SHP77 treated with DMSO at 0.1 percent for 48 hours (cell line): ENCODE data around the gene PTPRT.

Source experiments
- DNase-seq: peaks from one replicate; lab custom pipeline; 2025; lab: John Stamatoyannopoulos, UW

Gene PTPRT

DNA sequence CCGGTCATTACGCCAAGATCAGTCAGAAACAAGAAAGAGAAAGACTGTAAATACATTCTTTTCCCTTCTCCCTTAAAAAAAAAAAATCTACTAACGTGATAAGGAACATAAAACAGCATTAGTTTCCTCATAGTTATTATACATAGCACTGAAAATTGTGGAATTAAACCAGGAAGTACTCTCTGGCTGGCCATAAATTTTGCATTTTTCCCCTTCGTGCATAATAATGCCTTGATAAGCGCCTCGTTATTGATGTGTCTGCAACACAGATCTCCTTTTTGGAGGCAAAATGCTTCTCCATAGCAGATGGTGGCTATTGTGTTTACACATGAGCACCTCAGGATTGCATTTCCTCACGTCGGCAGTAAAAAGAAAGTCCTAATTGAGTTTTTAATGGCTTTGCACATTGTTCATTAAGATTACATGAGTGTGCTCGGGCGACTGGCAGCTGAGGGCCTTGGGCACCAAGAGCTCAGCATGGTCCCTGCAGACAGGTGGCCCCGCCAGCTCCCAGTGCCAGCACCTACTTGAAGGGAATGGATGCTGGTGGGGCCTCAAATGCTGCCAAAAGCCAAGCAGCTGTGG, 394.5 kb downstream of the PTPRT start:
- DNase-seq, result no peak

DNA sequence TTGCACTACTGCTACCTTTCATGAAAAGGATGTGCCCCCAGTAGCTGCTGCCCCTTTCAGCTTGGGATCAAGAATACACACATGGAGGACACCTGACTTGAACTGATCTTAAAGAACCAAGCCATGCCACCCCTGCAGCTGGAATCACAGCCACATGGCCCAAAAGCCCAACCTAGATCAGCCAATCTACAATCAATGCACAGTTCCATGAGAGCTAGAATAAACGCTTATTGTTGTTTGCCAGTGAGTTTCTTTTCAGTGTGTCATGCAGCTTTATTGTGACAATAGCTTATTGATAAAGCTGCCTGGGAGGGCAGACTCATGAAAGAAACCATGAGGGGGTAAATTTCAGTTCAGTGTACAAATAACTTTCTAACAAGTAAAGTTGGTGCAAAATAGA, 397.7 kb downstream of the PTPRT start:
- DNase-seq, result no peak

DNA sequence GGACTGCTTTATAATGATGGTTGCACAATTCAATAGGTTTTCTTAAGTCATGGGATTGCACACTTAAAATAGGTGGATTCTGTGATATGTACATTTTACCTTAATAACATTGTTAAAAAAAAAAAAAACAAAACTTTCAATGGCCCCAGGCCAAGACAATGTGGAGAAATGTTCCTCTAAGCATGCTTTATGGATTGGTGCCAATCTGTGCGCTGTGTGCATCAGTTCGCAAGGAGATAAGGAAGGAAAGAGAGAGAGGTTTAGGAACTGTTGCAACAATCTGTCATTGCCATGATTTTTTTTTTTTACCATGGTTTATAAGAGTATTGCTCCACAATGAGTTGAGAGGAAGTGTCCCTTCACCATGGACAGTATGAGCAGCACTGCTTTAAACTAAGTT, 399.6 kb downstream of the PTPRT start:
- DNase-seq, result no peak

DNA sequence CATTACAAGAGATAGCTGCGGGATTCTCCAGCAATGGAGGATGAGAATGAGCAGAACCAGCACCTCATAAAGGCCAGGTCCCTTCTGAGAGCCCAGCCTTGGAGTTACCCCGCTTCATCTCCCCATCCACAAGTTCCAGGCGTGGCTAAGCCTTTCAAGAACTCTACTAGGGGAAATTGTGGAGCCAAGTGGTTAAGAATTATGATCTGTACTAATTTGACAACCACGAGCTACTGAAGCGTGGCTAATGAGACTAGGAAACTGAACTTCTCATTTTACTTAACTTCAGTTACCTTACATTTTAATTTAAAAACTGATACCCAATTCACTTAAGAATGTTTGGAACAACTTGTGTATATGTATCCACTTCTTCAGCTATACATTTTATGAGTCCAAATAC, 401.0 kb downstream of the PTPRT start:
- DNase-seq, result no peak

DNA sequence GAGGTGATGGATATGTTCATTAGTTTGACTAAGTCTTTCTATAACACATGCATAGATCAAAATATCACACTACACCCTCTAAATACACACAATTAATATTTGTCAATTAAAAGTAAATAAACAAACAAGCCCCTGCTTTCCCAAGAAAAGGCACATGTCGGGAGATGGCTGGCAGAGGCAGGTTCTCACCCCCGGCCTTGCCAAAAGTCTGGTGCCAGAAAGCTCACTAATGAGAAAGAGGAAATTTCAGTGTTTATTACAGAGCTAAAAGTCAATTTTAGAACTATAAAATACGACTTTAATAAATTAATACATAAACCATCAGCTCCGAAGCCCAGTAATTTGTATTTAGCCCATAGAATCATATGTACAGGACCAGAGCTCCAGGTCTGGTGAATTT, 404.7 kb downstream of the PTPRT start:
- DNase-seq, result no peak

DNA sequence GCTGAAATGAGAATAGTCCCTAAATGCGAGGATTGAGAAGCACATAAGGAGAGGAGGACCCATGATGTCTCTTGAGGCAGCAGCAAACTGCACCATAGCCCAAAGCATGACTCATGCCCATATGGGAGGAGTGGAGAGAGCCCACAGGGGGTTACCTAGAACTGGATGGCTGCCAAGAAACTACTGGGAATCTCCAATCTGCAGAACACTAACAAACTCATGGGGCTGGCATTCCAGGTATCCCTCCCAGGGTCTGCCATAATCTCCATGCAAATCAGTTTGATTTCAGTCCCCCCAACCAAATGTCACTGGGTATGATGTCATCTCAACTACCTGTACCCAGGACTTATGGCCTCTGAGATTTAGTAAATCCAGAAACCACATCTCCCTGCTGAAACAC, 410.5 kb downstream of the PTPRT start:
- DNase-seq, result no peak

DNA sequence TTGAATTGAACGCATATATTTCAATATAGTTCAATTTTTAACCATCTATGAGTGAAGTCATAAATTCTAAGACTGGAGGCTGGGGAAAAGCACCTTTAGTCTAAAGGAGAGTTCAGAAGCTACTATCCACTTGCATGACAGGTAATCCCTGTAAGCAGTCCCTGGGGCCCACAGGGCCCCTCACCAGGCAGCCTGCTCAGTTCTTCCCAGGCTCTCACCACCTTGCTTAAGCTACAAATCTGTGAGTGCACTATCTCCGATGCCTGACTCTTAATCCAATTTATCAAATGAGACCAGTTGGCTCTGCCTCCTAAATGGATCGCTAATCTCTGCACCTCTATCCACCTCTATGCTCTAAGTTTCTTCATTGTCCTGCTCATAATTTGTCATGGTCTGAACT, 413.8 kb downstream of the PTPRT start:
- no peak for DNase-seq

DNA sequence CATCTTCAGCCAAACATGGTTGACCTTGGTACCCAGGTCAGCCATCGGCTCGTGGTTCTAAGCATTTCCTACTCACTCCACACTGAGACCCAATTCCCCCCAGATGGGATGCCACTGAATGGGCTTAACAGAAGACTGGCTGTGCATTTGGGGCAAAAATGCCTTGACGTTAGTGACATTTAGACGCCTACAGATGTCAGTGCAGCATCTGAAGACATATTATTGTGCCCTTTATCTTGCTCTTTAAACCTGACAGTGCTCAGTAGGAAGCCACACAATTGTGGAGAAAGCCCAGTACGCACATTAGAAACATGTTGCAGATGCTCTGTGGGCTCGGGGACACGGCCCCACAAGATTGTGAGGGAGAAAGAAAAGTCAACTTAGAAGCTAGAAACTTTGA, 414.7 kb downstream of the PTPRT start:
- no peak for DNase-seq

DNA sequence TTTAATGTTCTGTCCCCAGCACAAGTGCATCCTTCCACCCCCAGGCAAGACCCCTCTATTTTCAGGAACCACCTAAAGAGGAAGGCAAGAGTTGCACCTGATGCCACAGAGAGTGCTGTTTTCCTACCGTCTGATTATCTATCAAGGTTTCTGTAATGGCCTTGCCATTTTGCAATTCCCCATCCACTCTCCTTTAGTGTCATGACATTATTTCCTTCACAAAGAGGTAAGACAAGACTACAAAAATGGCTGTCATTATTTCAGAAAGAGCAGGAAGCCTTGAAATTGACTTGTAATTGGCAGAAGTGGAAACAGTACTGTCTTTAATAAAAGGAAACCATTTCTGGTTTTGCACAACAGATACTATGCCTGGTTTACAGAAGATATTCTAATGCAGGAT, 426.7 kb downstream of the PTPRT start:
- no peak for DNase-seq

DNA sequence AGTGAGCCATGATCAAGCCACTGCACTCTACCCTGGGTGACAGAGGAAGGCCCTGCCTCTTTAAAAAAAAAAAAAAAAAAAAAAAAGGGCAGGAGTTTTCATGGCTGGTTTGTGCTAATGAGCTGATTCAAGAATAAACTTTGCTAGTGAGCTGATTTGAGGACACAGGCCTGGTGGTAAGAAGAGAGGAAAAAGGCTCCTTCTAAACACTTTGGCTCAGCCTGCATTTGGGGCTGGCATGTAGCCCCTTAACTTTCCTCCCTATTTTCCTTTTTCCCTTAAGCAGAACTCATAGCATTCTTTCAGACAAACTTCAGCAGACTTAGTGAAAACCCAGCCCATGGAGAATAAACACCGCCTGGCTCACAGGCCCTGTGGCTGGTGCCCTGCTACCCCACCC, 432.7 kb downstream of the PTPRT start:
- no peak for DNase-seq

DNA sequence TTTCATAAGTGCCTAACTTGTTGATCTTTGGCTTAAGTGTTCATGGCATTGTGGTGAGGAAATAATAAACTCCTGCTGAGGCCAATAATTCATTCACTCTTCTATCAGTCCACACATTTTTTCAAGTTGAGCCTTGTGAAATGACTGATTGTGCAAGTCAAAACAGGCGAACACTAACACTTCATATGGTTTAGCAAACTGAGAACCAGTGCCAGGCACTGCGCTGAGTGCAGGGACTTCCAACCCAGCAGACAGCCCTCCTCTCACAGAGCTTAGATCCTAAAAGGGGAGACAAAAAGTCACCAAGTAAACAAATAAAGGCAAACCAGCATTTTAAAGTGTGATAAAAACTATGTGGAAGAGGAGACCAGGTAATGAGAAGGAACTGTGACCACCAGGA, 435.0 kb downstream of the PTPRT start:
- no peak for DNase-seq

DNA sequence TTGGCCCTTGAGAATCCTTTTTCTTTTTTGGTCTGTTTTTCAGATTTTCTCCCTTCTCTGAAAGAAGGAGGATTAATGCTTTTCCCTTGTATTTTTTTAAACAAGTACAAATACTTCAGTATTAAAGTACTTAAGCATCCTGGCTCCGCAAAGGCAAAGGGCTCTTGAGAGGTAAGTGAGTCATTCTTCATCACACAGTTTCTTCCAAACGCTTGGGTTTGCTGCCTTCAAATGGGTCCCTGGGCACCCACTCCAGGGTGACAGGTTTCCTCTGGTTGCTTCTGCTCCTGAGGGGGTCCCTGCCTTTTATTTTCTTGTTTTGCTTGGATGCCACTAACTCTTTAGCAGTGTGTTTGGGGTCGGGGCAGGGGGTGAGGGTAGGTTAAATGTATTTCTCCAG, 437.1 kb downstream of the PTPRT start:
- DNase-seq, result no peak

DNA sequence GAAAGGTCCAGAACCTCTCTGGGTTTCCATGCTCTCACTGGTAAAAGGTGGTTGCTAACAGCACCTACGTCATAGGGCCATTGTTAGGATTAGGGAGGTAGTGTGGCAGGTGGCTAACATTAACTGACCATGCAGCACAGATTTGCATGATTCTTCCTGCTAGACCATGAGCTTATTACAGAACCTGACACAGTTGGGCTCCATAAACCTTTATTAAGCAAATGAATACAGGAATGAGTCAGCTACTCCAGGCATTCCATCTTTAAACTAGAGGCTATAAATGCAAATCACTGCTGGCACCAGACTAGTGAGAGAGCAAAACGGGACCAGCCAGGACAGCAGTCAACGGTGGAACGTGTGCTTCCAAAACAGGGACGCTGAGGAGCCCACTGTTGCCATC, 440.1 kb downstream of the PTPRT start:
- no peak for DNase-seq

DNA sequence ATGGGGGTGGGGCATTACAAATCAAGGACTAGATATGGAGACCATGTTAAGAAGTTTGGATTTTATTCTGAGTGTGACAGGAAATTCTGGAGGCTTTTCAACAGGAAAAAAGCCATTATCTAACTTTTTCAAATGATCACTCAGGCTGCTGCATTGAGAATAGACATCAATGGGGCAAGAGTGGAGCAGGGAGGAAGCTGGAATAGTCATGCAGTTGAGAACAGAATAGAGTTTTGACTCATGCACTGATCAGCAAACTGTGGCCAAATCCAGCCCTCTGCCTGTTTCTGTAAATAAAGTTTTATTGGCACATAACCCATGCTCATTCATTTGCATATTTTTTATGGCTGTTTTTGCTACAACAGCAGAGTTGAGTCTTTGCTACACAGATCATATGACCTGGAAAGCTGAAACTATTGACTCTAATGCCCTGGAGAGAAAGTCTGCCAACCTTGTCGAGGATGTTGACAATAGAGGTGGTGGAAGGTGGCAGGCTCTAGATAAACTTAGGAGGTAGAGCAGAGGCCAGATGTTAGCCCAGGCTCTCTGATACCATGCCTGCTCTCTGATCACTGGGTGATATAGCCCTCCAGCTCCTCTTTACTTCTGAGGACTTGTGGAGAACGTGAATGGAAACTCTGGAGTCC, 441.8 kb downstream of the PTPRT start:
- no peak for DNase-seq

DNA sequence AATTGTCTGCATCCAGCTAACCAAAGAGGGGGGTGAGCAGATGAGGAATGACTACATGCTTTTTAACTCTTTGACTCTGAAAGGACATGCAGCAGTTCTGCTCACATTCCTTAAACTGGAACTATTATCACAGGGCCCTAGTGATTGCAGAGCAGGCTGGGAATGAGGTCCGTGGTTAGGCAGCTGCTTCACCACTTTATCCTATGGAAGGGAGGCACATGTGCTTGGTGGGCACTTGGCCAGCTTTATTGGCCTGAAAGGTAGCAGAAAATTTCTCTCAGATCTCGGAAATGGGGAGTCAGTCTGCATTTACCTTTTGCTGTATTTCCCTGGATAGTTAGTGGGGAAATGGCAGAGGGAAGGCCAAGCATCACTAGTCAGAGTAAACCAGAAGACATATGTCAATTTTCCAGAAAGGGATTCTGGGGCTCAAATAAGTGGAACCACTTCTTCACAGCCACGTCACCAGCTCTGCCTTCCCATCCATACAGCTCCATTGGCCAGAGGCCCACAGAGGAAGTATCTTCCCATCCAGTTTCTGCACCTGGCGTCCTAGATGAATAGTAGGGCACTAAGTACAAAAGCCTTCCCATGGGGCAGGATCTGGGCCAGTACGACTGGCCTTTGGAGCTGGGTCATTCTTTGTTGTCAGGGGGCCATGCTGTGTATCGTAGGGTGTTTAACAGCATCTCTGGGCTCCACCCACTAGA, 444.8 kb downstream of the PTPRT start:
- DNase-seq, result no peak

DNA sequence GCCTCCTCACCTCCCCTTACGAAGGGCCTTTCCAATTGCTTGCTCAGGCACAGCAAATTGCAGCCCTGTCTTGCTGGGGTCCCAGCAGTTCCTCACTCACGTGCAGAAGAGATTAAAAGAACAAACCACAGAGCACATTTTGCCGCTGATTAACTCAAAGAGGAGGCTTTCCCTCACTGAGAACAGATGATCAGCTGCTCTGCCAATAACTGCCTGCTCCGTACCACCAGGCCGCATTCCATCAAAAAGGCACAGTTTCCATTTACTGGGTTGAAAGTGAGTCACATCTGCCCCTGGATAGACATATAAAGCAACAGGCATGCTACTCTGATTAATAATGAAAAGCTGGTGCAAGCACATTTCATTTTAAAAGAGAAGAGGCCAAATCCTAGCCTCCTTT, 446.8 kb downstream of the PTPRT start:
- no peak for DNase-seq

DNA sequence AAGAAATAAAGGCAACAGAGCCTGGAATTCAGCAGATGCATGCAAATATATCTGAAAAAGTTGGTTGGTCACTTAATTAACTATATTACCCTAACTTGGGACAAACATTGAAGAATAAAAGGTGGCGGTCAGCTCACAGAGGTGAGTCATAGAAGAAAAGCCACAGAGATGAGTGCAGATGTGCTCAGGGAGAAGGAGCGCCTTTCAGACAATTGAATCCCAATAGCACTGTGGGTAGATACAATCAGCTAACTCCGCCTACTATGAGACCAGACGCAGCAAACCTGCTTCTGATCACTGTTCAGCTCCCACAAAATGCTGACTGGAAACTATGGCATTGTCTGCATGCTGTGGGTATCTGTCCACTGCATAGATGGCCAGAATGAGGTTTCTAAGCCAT, 447.8 kb downstream of the PTPRT start:
- no peak for DNase-seq

DNA sequence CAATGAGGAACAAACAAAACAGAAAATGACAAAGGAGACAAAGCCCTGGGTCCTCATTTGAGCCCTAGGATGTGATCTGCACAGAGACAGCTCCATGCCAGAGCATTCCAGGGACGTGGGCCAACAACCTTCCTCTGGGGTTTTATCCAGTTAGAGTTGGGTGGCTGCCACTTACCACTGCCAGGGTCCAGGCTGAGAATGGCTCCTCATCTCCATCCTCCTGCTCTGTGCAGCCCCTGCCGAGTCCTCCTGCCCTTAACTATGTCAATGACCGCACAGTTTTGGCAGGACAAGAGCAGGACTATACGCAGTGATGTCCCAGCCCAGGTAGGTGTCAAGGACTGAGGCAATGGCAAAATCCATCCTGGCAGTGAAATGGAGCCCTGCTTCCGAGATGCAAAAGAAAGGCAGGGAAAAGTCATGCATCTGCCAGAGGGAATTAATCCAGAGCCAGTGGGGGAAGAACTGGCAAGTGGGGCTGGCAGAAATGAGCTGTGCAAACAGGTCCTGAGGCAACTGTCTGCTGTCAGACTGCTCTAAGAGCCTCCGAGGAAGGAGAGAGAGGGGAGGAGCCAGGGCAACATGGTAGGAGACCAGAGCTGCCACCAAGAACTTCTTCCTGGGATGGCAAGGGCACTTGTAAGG, 449.4 kb downstream of the PTPRT start:
- no peak for DNase-seq

DNA sequence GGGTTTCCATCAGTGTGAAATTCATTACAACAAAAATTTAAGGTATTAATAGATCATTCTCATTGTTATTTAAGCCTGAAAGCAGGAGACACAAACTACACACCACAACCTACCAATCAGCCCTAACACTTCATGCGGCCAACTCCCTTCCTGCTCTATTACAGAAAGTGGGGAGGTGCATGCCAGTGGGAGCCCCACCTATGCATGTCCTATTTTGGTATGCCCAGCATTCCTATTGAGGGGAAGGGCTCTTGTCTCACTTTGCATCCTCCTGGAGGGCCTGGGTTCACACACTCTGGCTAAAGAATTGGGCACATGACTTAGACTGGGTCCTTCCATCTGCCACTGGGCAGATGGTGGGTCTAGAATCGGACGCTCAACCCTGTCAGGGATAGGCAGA, 450.0 kb downstream of the PTPRT start:
- no peak for DNase-seq

DNA sequence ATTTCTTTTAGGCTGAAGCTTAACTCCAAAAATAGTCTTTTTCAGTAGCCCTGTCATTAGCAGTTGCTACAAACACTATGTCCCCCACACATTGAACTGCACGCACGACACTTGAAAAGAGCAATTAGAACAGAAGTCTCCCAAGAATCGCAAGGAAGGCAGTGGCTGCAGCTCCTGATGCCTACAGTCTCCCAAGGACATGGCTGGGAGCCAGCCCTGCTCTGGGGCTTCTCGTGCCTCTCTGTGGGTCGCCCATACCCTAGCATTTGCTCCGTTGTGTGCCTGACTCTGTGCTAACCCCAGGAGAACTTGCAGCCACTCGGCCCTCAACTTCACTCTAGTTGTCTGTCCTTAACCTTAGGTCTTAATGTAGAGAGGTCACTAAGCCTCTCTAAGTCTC, 454.2 kb downstream of the PTPRT start:
- DNase-seq, result no peak

DNA sequence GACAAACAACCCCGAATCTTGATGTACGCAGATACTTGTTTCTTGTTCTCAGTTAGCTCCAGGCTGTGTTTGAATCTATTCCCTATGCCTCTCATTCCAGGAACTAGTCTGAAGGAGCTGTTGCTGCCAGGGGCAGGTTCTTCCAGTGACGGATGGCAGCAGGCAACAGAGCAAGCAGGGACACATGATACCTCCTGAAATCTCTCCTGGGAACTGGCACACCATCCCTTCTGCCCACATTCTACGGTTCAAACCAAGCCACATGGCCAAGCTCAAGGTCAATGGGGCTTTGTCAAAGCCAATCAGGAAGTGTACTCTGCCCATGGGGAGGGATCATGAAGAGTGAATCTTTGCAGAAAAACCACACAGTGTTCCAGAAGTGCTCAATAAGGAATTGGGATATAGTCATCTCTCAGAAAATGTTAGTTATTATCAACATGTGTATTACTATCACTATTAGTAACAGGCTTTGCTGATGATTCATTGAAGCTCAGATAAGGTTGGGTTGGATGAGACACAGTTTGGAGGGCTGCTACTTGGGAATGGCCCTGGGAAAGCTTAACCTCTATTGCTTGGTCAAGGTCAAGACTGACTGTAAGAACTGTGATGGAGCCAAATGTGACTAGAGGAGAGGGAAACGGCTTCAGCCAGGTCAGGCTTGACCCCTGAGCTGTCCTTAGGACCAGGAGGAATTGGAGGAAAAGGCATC, 454.9 kb downstream of the PTPRT start:
- no peak for DNase-seq

DNA sequence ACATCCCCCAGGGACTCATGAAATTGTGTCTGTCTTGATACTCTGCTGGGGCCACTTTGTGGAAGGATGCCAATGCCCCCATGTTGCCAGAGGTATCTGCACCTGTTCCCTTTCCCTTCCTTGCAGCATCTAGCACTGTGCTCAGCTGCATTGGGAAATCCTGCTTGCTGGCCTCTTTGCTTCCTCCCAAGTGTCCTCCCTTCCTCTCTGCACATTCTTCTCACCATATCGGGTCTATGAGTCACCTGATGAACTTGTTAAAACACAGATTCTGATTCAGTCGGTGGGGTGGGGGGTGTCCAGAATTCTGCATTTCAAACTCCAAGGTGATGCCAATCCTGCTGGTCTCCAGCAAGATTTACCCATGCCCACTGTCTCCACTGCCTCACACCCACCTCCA, 467.8 kb downstream of the PTPRT start:
- no peak for DNase-seq
